HepG2 (cell line): ENCODE data around the gene FOXR1. TPM values are rescaled to one million over a fixed set of nuclear protein-coding genes. Genes with fewer than 3 reads are reported as not detected.

ENCODE experiments used
- CSRNP2 ChIP-seq: sonication (generic); formaldehyde crosslinking; conservative IDR thresholded peaks from 2 replicates; pipeline ENCODE4 v1.8.0; 2022; ENCODE audit warnings: low read depth, missing genetic modification reagents
- ELF3 ChIP-seq: IDR thresholded peaks from 2 replicates; pipeline ENCODE4 v1.6.1; 2016; ENCODE audit warnings: missing genetic modification reagents, missing compliant biosample characterization
- GLI4 ChIP-seq: sonication (generic); formaldehyde crosslinking; IDR thresholded peaks from 2 replicates; pipeline ENCODE4 v1.5.1; 2020; ENCODE audit warnings: missing genetic modification reagents, mild to moderate bottlenecking, moderate library complexity, borderline replicate concordance
- JUN ChIP-seq: sonication (generic); formaldehyde crosslinking; IDR thresholded peaks from 2 replicates; pipeline ENCODE4 v1.4.0; 2020; ENCODE audit warnings: mild to moderate bottlenecking, missing genetic modification reagents
- KMT2B ChIP-seq: IDR thresholded peaks from 2 replicates; pipeline ENCODE4 v1.6.1; 2016; ENCODE audit warnings: missing genetic modification reagents, missing compliant biosample characterization
- NAIF1 ChIP-seq: sonication (generic); formaldehyde crosslinking; IDR thresholded peaks from 2 replicates; pipeline ENCODE4 v1.5.0; 2020; ENCODE audit warnings: mild to moderate bottlenecking, missing genetic modification reagents, borderline replicate concordance
- RAD21 ChIP-seq: fragments of 450-650 bp; formaldehyde crosslinking; IDR thresholded peaks from 2 replicates; pipeline ENCODE4 v1.5.0; 2020; ENCODE audit warnings: mild to moderate bottlenecking
- ZBTB43 ChIP-seq: sonication (generic); formaldehyde crosslinking; conservative IDR thresholded peaks from 2 replicates; pipeline ENCODE4 v1.4.0; 2020; ENCODE audit warnings: missing genetic modification reagents
- ZKSCAN5 ChIP-seq: sonication (generic); formaldehyde crosslinking; IDR thresholded peaks from 2 replicates; pipeline ENCODE4 v1.5.1; 2020; ENCODE audit warnings: mild to moderate bottlenecking, missing genetic modification reagents
- ZKSCAN8 ChIP-seq: IDR thresholded peaks from 2 replicates; pipeline ENCODE4 v1.6.1; 2016; ENCODE audit warnings: borderline replicate concordance, missing genetic modification reagents, missing compliant biosample characterization
- ZNF205 ChIP-seq: IDR thresholded peaks from 2 replicates; pipeline ENCODE4 v1.6.1; 2018; ENCODE audit warnings: missing biosample characterization, missing genetic modification reagents
- ZNF232 ChIP-seq: sonication (generic); formaldehyde crosslinking; IDR thresholded peaks from 2 replicates; pipeline ENCODE4 v1.4.0; 2020; ENCODE audit warnings: missing genetic modification reagents, borderline replicate concordance
- ZNF264 ChIP-seq: sonication (generic); formaldehyde crosslinking; IDR thresholded peaks from 2 replicates; pipeline ENCODE4 v1.4.0; 2020; ENCODE audit warnings: missing genetic modification reagents
- ZNF274 ChIP-seq: sonication (generic); formaldehyde crosslinking; IDR thresholded peaks from 2 replicates; pipeline ENCODE4 v1.5.1; 2020; ENCODE audit warnings: mild to moderate bottlenecking, missing genetic modification reagents
- ZNF382 ChIP-seq: sonication (generic); formaldehyde crosslinking; IDR thresholded peaks from 2 replicates; pipeline ENCODE4 v1.5.0; 2020; ENCODE audit warnings: missing genetic modification reagents, mild to moderate bottlenecking, borderline replicate concordance
- ZNF431 ChIP-seq: sonication (generic); formaldehyde crosslinking; IDR thresholded peaks from 2 replicates; pipeline ENCODE4 v1.9.0; 2022; ENCODE audit warnings: missing genetic modification reagents, low read depth, mild to moderate bottlenecking, borderline replicate concordance
- ZNF484 ChIP-seq: sonication (generic); formaldehyde crosslinking; IDR thresholded peaks from 2 replicates; pipeline ENCODE4 v1.5.1; 2020; ENCODE audit warnings: mild to moderate bottlenecking, low read depth, missing genetic modification reagents, borderline replicate concordance
- ZNF569 ChIP-seq: sonication (generic); formaldehyde crosslinking; IDR thresholded peaks from 2 replicates; pipeline ENCODE4 v1.5.0; 2020; ENCODE audit warnings: mild to moderate bottlenecking, missing genetic modification reagents, moderate library complexity, borderline replicate concordance
- ZNF704 ChIP-seq: sonication (generic); formaldehyde crosslinking; IDR thresholded peaks from 2 replicates; pipeline ENCODE4 v1.8.1; 2023; ENCODE audit warnings: mild to moderate bottlenecking, inconsistent platforms, moderate library complexity, missing genetic modification reagents, borderline replicate concordance
- ZSCAN22 ChIP-seq: sonication (generic); formaldehyde crosslinking; IDR thresholded peaks from 2 replicates; pipeline ENCODE4 v1.4.0; 2020; ENCODE audit warnings: mild to moderate bottlenecking, missing genetic modification reagents
- ZXDC ChIP-seq: sonication (generic); formaldehyde crosslinking; IDR thresholded peaks from 2 replicates; pipeline ENCODE4 v1.5.0; 2020; ENCODE audit warnings: mild to moderate bottlenecking, missing genetic modification reagents
- polyA plus RNA-seq, 8 experiments: library from polyadenylated mRNA; depleted of rRNA in 3 of 8; stranded (reverse) in 7 of 8; unstranded in 1 of 8; fragments of >200 nt; fragmentation: Illumina TruSeq in 4 of 8; extraction: Trizol in 4 of 8; gene quantifications; 2 replicates each; pipeline versions ENCODE4 v1.2.1 to v1.2.3, GENCODE V29; 2011 to 2016; ENCODE audit warnings: low read depth in 4 of 8, missing spikeins in 1 of 8, mixed read lengths in 1 of 8; ENCODE audit not compliant: insufficient read depth in 1 of 8
- total RNA-seq, 5 experiments: library from RNA; depleted of rRNA; stranded (reverse); fragments of >200 nt; fragmentation: Illumina TruSeq; extraction: Trizol; gene quantifications; 2 replicates each; pipeline ENCODE4 v1.2.3, GENCODE V29; 2016; ENCODE audit warnings: low read depth in 1 of 5

FOXR1 gene
- total and polyA plus RNA-seq, 2 of the 13 experiments (the other 11 are each of a cell fraction or from before 2014, with no cell fraction given) = not detected

- TF ChIP-seq NAIF1 (CRISPR knock-in tag) (peak; percentile 89), ZBTB43 (CRISPR knock-in tag) (0 out of 2 replicates have a peak, but pooled peaks have one; percentile 43), ZXDC (CRISPR knock-in tag) (no peak), ZNF704 (CRISPR knock-in tag) (no peak; the same call in 1 of the 2 replicates), KMT2B (CRISPR knock-in tag) (peak; percentile 86), ZNF484 (CRISPR knock-in tag) (no peak), ZKSCAN5 (CRISPR knock-in tag) (0 out of 2 replicates have a peak, but pooled peaks have one; percentile 4), ZNF205 (CRISPR knock-in tag) (peak; percentile 15; the same call in 1 of the 2 replicates), ZNF274 (CRISPR knock-in tag) (peak; percentile 73), JUN (CRISPR knock-in tag) (no peak), ZNF232 (CRISPR knock-in tag) (peak; percentile 45; the same call in 1 of the 2 replicates), ZNF431 (CRISPR knock-in tag) (peak; percentile 60; the same call in 1 of the 2 replicates), CSRNP2 (CRISPR knock-in tag) (no peak), ELF3 (CRISPR knock-in tag) (no peak), ZNF264 (peak; percentile 18; the same call in 1 of the 2 replicates), GLI4 (CRISPR knock-in tag) (0 out of 2 replicates have a peak, but pooled peaks have one; percentile 28), ZKSCAN8 (CRISPR knock-in tag) (peak; percentile 51; the same call in 1 of the 2 replicates), ZNF569 (CRISPR knock-in tag) (no peak), ZSCAN22 (CRISPR knock-in tag) (peak; percentile 63; the same call in 1 of the 2 replicates), RAD21 (CRISPR knock-in tag) (no peak), ZNF382 (no peak)
Measured at GRCh38 chr11:118997627-118998387, 26.2 kb downstream of the FOXR1 start, which contains the start of gene CENATAC (continued).
